Motor neuron (in vitro differentiated cells): ENCODE data around the gene ACTR3C. TPM values are rescaled to one million over a fixed set of nuclear protein-coding genes. Genes with fewer than 3 reads are reported as not detected.
"Not testable (repeated sequence)": the region's sequence is repeated elsewhere in the genome, so short reads cannot be mapped to it uniquely, and the experiment has no call there.

Source experiments
- ATAC-seq, 8 experiments: fragments of 200-7000 bp; cut with Tn5 transposase; replicated peaks in 6 of 8; 2 replicates each; pipeline ENCODE4 v1.8.0; 2021; ENCODE audit warnings: mild to moderate bottlenecking in 8 of 8, moderate library complexity in 8 of 8
- H3K27ac ChIP-seq, 2 donors: fragments of 250-450 bp; sonication (Bioruptor Pico); 2 replicates each; pipeline ENCODE4 v1.9.0; 2021; ENCODE audit warnings: antibody characterized with exemption in 2 of 2, mild to moderate bottlenecking in 2 of 2, moderate library complexity in 1 of 2
- H3K4me1 ChIP-seq, 2 donors: fragments of 250-450 bp; sonication (Bioruptor Pico); replicated peaks in 1 of 2; 2 replicates each; pipeline ENCODE4 v1.6.1; 2021; ENCODE audit warnings: antibody characterized with exemption in 2 of 2, mild to moderate bottlenecking in 2 of 2, moderate library complexity in 1 of 2
- H3K4me3 ChIP-seq, 5 donors: fragments of 250-450 bp; sonication (Bioruptor Pico); 2 replicates each; pipeline ENCODE4 v1.9.0; 2021; ENCODE audit warnings: antibody characterized with exemption in 5 of 5, mild to moderate bottlenecking in 5 of 5, moderate library complexity in 4 of 5
- WGBS, 10 experiments: fragments of 450-650 bp; shearing (Covaris generic); methylation state at CpG; one replicate each; pipeline ENCODE4 v1.0.0; 2022; 5-methylcytosine and 5-hydroxymethylcytosine counted together
- in situ Hi-C, 9 experiments: fragments of 400-800 bp; cut with MboI; loops; one replicate each; pipeline ENCODE4 v1.15.0; 2021; ENCODE audit warnings: low sequenced_read_pairs in 9 of 9, low pct_unique_long_range_greater_than_20kb in 2 of 9; ENCODE audit not compliant: unreplicated experiment in 9 of 9
- total RNA-seq, 8 experiments: library from RNA; unstranded; fragments of 300-600 nt; gene quantifications; 2 replicates each; pipeline versions ENCODE4 v1.2.3 to v1.2.4, GENCODE V29; 2022

Gene ACTR3C
- total RNA-seq, 8 experiments from 2014 or later: 0.11 to 1.1 (median 0.41) TPM

- WGBS, 10 experiments: no CpG with 5 or more reads among the region's 7 CpGs
- H3K4me3 ChIP-seq, H3K27ac ChIP-seq, ATAC-seq, H3K4me1 ChIP-seq, in situ Hi-C loops: not testable (repeated sequence)
Measured at GRCh38 chr7:150271898-150272297, 51.4 kb downstream of the ACTR3C start.

GRCh38 chr7:150270101-150270824, 53.1 kb downstream of the ACTR3C start:
- in situ Hi-C loops, ATAC-seq, H3K4me3 ChIP-seq, H3K27ac ChIP-seq, H3K4me1 ChIP-seq: not testable (repeated sequence)
- no CpG with 5 or more reads among the region's 18 CpGs for WGBS, 10 experiments

- H3K27ac ChIP-seq, ATAC-seq, H3K4me1 ChIP-seq, H3K4me3 ChIP-seq, in situ Hi-C loops: not testable (repeated sequence)
- WGBS, 10 experiments: no CpG with 5 or more reads among the region's 17 CpGs
Measured at GRCh38 chr7:150268798-150269197, 54.5 kb downstream of the ACTR3C start.

GRCh38 chr7:150268287-150268686, 55.1 kb downstream of the ACTR3C start:
- H3K27ac ChIP-seq, H3K4me3 ChIP-seq, in situ Hi-C loops, H3K4me1 ChIP-seq: not testable (repeated sequence)
- ATAC-seq: peak in 2 of 8 experiments; percentile 46 to 95
- WGBS, 10 experiments: no CpG with 5 or more reads among the region's 8 CpGs

- H3K27ac ChIP-seq, H3K4me1 ChIP-seq, H3K4me3 ChIP-seq, ATAC-seq, in situ Hi-C loops: not testable (repeated sequence)
- 27 to 94% (median 83%) methylated on average over 3 to 11 of the region's 20 CpGs; no CpG with 5 or more reads in 3 of the 10 experiments for WGBS, 10 experiments
Measured at GRCh38 chr7:150266953-150267665, 56.2 kb downstream of the ACTR3C start.

- H3K27ac ChIP-seq, ATAC-seq, H3K4me1 ChIP-seq, in situ Hi-C loops, H3K4me3 ChIP-seq: not testable (repeated sequence)
- WGBS, 10 experiments: 0 to 100% (median 70%) methylated on average over 1 to 4 of the region's 5 CpGs; no CpG with 5 or more reads in 4 of the 10 experiments
Measured at GRCh38 chr7:150262656-150263055, 60.7 kb downstream of the ACTR3C start.

GRCh38 chr7:150247745-150248144, 75.6 kb downstream of the ACTR3C start:
- H3K27ac ChIP-seq, H3K4me1 ChIP-seq, H3K4me3 ChIP-seq, in situ Hi-C loops, ATAC-seq: not testable (repeated sequence)
- WGBS, 10 experiments: 40% methylated on average over 1 of the region's 3 CpGs; no CpG with 5 or more reads in 9 of the 10 experiments

GRCh38 chr7:150245208-150245607, 78.1 kb downstream of the ACTR3C start:
- H3K27ac ChIP-seq, H3K4me3 ChIP-seq, ATAC-seq, H3K4me1 ChIP-seq, in situ Hi-C loops: not testable (repeated sequence)
- WGBS, 10 experiments: no CpG with 5 or more reads among the region's 2 CpGs

- ATAC-seq, H3K4me1 ChIP-seq, H3K27ac ChIP-seq, in situ Hi-C loops, H3K4me3 ChIP-seq: not testable (repeated sequence)
- WGBS, 10 experiments: 0 to 100% (median 8%) methylated on average over 2 of the region's 2 CpGs; no CpG with 5 or more reads in 5 of the 10 experiments
Measured at GRCh38 chr7:150242935-150243334, 80.4 kb downstream of the ACTR3C start.

GRCh38 chr7:150225444-150225843, 97.9 kb downstream of the ACTR3C start:
- H3K4me1 ChIP-seq, H3K4me3 ChIP-seq, in situ Hi-C loops, ATAC-seq, H3K27ac ChIP-seq: not testable (repeated sequence)
- WGBS, 10 experiments: 0 to 63% (median 17%) methylated on average over 1 to 3 of the region's 3 CpGs; no CpG with 5 or more reads in 1 of the 10 experiments

- ATAC-seq: peak in 6 of 8 experiments; percentile 23 to 67 (median 38)
- 17 to 80% (median 67%) methylated on average over 1 of the region's 11 CpGs; no CpG with 5 or more reads in 7 of the 10 experiments for WGBS, 10 experiments
- H3K27ac ChIP-seq, H3K4me1 ChIP-seq, in situ Hi-C loops, H3K4me3 ChIP-seq: not testable (repeated sequence)
Measured at GRCh38 chr7:150222083-150222972, 101.0 kb downstream of the ACTR3C start.

- in situ Hi-C loops, H3K4me1 ChIP-seq, H3K27ac ChIP-seq: not testable (repeated sequence)
- WGBS, 10 experiments: 0% methylated on average over 6 of the region's 38 CpGs; no CpG with 5 or more reads in 9 of the 10 experiments
- peak overlapping the region in 1 of 5 donors; percentile 27 for H3K4me3 ChIP-seq
- peak in 1 of 8 experiments; percentile 18 for ATAC-seq
Measured at GRCh38 chr7:150220673-150221181, 102.6 kb downstream of the ACTR3C start.
